Gastrocnemius medialis (tissue), 4 donors: ENCODE measurements around the gene NXN.

ENCODE experiments used
- POLR2A ChIP-seq, 2 donors: fragments of 450-650 bp; IDR thresholded peaks; one replicate each; pipeline ENCODE4 v1.6.1; 2017; ENCODE audit warnings: antibody characterized with exemption in 2 of 2, mild to moderate bottlenecking in 2 of 2, moderate library complexity in 2 of 2
- TF ChIP-seq, protein P1 (sequence below), 5 experiments: fragments of 450-650 bp in 3 of 5; fragments of 200-600 bp in 2 of 5; sonication (generic) in 2 of 5; IDR thresholded peaks in 4 of 5; conservative IDR thresholded peaks in 1 of 5; 1 replicate in 4 of 5; 2 replicates in 1 of 5; pipeline ENCODE4 v1.5.1; 2016 to 2019; ENCODE audit warnings: antibody characterized with exemption in 5 of 5, mild to moderate bottlenecking in 3 of 5, moderate library complexity in 3 of 5

DNA sequence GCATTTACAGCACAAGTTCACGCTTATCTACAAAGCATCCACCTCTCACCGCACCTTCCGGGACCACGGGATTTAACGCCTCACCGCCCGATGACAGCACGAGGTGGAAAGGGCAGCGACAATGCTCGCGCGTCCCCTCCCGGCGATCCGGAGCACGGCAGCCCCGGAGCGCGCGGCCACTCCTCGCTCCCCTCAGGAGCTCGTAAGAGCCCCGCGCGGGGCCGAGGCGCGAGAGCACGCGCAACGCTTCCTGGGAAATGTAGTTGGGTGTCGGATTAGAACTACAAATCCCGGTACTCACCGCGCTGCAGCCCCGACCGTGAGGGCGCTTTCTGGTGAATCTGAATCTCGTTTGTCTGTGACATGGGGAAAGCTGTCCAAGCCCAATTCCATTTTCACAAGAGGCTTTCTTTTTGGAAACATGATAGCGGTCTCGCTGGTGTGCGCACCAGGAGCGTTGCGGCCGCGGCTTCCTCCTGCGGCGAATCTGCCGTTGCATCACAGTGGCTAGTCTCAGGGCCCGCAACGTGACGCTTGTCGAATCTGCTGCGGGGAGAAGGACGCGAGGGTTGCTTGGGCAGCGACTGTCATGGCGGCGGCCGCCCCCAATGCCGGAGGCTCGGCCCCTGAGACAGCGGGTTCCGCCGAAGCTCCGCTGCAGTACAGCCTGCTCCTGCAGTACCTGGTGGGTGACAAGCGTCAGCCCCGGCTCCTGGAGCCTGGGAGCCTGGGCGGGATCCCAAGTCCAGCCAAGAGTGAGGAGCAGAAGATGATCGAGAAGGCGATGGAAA is 17.2 kb upstream of the NXN start, which contains the start of gene TIMM22:
- TF ChIP-seq, protein P1, sequence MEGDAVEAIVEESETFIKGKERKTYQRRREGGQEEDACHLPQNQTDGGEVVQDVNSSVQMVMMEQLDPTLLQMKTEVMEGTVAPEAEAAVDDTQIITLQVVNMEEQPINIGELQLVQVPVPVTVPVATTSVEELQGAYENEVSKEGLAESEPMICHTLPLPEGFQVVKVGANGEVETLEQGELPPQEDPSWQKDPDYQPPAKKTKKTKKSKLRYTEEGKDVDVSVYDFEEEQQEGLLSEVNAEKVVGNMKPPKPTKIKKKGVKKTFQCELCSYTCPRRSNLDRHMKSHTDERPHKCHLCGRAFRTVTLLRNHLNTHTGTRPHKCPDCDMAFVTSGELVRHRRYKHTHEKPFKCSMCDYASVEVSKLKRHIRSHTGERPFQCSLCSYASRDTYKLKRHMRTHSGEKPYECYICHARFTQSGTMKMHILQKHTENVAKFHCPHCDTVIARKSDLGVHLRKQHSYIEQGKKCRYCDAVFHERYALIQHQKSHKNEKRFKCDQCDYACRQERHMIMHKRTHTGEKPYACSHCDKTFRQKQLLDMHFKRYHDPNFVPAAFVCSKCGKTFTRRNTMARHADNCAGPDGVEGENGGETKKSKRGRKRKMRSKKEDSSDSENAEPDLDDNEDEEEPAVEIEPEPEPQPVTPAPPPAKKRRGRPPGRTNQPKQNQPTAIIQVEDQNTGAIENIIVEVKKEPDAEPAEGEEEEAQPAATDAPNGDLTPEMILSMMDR (IDR thresholded peaks at IDR 0.05 in 4 of 5, conservative IDR thresholded peaks at IDR 0.05 in 1 of 5): peak; percentile 97 to 99 (median 98)
- TF ChIP-seq POLR2A (IDR thresholded peaks at IDR 0.05): peak; percentile 76 to 83
